GM18861 (cell line): ENCODE results near the gene GLRX.
A peak's percentile ranks its signal among the peaks of the same experiment; 100 is the strongest.

Experiments used
- ATAC-seq: cut with Tn5 transposase; IDR thresholded peaks from one replicate; pipeline ENCODE4 v1.9.1; 2021; ENCODE audit not compliant: unreplicated experiment

GLRX gene

DNA sequence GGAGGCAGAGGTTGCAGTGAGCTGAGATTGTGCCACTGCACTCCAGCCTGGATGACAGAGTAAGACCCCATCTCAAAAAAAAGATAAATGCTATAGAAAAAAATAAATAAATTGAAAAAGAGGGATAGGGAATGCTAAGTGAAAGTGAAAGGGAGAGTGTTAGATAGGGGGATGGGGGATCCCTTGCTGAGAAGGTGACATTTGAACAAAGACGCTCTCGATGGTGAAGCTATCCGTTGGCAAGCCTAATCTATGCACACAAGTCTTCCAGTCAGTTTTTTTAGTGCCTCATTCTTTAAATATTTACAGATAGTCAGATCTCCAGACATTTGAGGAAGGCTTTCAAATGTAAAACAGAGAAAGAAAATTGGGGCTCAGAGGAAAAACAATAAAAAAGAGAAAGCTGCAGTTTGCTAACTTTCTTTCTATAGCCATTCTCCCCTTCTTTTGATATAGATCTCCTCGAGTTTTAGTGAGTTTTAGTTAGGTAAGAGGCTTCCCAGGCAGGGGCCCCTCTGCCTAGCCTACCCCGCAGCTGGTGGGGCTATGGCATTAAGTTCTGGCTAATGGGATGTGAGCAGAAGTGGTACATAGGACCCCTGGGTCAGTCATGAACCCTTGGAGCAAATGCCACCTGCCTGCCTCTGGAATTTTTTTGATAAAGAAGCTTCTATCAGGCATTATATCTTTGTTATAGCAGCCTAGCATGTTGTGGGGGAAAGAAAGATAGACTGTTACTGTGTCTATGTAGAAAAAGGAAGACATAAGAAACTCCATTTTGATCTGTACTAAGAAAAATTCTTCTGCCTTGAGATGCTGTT is 12.0 kb downstream of the GLRX start:
- ATAC-seq: no peak

DNA sequence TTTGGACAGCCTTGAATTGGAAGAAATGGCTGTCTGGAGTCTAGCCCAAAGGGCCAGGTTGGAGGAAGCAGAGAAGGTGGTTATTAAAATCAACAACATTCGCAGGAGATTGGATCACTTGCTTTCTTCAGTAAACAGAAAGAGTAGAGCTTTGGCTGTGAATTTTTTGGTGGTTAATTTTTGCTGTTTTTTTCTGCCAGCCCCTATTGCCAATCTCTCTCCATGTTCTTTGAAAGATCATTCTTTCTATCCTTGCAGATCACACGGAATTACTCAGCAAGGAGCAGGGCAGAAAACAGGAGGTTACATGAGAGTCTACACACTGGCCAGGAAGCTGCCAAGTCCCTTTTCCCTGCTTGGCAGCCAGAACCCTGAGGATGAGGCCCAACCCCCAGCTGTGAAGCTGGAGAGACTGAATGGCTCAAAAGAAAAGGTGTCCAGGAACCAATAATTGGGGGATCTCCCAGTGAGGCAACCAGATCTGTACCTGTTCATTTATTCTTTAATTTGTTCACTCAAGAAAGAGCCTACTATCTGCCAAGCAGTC is 13.0 kb downstream of the GLRX start:
- ATAC-seq: no peak

DNA sequence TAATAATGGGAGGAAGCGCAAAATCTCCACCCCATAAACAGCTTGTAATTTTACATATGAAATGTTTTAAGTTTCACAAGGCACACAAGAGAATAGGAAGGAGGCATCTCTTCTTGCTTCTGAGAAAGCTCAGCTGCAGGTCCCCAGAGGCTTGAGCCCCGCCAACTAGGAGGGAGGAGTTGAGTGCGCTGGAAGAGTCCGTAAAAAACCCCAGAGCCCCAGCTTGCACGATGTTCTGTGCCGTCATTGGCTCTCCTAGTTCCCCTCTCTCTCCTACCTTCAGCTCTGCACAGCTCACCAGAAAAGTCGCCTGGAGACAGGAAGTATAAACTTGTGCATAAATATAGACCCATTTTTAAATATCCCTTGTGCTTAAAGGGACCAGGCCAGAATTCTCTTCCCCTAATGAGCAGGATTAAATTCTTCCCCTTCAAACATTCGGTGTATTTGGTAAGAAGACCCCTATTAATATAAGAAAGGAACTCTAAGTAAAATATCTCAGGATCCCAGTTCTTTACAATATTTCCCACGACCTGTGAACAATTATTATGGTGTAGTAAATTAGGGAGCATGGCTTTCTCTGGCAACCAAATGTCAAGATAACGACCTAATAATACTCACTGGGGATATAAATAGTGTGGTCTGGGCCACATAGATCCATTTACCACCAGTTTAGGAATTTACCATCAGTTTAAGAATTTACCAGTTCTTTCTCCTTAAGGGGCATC is 13.7 kb downstream of the GLRX start:
- peak; percentile 99 for ATAC-seq

DNA sequence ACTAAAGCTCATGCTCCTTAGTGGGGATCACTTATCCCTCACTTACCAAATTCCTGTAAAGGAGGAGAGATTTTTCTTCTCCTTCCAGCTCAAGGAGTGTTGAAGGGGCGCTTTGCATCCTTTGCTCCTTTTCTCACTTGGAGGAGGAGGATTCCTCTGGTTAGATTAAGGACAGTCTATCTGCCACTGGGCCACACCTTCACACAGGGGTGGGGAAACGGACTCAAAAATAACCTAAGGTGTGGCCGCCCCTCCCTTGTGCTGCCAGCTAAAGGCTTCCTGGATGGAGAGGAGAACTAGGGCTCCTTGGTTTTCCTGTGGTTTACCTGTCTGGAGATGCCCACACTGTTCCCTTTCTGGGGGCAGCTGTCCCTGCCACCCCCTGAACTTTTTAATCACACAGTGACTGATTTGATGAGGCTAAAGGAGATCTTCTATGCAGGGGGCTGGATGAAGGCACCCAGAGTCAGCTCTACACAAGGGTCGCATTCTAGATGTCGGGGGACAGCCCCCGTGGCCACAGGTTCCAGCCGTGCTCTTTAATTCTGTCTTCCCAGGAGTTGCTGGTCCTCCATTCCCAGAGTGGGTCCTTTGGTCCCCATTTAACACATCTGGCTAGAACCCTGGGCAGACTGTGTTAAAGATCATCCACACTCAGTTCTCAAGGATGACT is 14.4 kb downstream of the GLRX start:
- peak; percentile 4 for ATAC-seq

DNA sequence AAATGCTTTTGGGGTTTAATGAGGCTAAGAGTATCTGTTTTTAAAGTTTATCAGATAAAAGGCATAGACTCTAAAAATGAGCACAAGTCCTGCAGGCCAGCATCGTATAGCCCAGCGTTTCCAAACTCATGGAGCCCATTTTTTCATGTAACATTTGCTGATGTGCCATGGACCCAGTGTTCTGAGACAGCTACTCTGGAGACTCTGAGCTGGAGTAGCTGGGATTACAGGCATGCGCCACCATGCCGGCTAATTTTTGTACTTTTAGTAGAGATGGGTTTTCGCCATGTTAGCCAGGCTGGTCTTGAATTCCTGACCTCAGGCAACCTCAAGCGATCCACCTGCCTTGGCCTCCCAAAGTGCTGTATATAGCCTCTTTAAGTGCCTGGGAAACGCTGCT is 15.8 kb downstream of the GLRX start:
- no peak for ATAC-seq

DNA sequence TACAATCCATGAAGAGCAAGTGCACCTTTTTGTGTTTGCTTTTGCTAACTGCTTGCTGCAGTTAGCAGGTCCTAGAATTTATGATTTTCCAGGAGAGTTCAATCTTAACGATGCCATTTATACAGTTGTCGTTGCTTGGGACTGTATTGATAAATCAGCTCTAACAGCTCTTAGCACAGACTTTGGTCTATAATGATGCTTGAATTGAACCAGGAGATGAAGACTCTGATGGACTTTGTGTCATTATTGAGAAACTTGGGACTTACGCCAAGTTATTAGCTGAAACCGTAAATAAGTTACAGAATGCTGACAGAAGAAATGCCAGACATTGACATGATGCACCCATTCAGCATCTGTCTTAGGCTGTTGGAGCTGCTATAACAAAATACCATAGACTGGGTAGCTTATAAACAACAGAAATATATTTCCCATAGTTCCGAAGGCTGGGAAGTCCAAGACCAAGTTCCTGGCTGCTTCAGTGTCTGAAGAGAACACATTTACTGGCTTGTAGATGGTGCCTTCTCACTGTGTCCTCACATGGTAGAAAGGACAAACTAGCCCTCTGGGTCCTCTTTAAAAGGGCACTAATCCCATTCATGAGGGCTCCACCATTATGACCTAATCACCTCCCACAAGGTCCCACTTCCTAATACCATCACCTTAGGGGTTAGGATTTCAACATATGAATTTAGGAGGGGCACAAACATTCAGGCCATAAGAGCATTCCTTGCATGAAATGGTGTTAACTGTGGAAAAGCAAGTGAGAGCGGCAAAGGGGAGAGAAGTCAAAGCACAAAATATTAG is 17.6 kb downstream of the GLRX start:
- ATAC-seq: no peak

DNA sequence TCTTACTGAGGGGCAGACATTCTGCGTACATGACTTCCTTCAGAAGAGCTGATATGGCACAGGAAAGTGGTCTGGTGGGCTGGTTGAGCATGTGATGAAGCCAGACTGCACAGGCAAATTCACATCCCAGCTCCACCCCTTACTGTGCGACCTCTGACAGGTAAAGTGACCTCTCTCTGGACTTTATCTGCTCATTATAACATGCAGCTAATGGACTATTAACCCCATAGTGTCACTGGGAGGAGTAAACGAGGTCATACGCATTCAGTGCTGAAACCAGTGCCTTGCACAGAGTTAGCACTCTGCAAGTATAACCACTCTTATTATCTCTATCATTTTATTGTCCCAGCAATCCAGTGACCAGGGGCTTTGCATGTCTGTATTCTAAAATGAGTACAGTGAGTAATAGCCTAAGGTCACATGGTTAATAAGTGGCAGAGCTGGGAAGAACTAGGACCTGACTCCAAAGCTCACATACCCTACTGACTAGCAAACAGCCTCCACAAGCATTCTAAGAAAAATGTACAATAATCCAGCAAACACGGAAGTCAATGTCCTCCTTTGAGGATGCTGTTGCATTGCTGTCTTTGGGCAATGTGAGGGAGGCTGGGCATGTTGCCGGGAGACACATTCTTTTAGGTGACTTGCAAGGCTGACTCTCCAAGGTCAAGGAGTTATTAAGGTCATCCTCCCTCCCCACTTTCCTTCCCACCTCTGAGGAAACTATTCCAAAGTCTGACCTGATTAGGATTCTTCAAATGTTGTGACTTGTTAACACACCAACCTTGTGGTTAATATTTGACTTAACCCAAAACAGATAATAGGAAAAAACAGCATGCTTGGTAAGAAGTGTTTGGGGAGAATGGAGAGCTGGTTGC is 19.0 kb downstream of the GLRX start:
- no peak for ATAC-seq

DNA sequence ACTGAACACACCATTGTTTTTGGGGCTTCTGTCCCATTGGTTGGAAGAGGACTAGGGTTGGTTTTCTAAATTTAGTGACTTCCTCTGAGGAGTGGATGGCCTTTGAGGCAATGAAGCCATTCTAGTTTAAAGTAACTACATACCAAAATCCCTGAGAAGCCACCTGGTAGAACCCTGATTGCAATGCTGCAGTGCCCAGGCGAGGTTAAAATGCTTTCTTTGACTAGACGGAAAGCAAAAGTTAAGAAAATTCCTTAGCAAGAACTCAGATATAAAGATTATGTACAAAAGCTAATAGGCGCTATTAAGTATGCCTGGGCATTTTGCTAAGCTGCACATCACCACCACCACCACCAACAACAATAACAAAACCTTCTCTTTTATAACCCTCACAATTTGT is 20.6 kb downstream of the GLRX start:
- no peak for ATAC-seq

DNA sequence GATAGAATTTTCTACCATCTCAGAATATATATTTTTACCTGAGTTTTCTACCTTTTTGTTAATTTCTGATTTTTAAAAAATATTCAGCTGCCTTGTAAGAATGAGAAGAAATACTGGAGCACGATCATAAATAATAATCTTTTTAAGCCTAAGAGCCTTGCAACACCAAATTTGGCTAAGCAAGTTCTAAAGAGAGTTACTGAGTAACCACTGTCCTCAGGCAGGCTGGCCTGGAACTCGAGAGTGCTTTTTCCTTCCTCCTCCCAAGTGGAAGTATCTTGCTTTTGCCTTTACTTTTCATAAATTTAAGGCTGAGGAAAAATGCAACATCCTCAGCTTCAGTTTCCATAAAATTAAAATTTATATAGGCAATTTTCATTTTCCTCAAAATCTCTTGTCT is 21.0 kb downstream of the GLRX start:
- ATAC-seq: no peak

DNA sequence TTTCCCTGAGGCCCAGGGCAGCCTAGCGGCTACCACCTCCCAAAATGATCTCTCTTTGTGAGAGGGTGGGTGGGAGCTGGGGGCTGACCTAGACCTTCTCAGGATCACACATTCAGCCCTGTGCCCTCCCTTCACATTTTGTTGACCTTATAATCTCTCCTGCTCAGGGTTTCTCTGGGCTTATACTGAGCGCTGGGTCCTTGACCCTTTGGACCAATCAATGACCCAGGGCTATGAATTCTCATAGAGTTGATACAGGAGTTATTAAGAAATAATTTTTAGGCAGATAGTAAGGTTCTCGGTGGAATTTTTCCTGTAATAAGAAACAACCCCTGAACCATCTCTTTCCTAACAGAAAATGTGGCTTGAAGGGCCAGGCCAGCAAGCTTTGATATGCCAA is 22.0 kb downstream of the GLRX start:
- no peak for ATAC-seq

DNA sequence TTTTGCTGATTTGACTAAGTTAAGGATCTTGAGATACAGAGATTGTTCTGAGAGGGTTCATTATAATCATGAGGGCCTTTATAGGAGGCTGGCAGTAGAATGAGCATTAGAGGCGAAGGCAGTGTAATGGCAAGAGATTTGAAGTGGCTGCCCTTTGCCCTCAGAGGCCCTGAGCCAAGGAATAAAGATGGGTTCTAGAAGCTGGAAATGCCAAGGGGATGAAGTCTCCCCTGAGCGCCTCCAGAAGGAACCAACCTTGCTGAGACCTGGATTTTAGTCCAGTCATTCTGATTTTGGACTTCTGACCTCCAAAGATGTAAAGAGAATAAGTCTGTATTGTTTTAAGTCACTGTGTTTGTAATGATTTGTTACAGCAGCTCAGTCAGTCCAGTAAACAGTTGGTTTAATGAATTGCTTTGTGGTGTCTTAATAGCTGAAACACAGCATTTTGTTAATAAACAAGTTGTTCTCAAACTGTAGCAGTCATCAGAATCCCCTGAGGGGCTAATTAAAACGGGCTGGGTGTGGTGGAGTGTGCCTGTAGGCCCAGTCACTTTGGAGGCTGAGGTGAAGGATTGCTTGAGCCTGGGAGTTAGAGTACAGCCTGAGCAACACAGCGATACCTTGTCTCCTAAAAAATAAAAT is 23.2 kb downstream of the GLRX start:
- ATAC-seq: no peak

DNA sequence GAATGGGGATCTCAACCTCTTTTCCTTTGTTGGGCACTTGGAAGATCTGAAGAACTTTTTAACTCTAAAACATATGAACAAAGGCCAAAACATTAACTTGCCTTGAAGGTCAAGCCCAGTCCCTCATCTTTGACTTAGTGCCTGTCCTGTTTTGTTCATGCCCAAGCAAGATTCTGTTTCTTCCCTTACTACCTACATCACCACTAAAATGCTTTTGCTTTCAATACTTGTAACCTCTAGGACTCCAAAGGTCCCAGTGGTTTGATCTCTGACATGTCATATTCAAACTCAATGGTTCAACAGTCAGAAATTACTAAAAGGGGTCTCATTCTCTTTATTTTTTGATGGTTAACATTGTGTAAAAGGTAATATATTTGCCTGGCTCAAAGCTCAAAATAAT is 24.0 kb downstream of the GLRX start:
- no peak for ATAC-seq

DNA sequence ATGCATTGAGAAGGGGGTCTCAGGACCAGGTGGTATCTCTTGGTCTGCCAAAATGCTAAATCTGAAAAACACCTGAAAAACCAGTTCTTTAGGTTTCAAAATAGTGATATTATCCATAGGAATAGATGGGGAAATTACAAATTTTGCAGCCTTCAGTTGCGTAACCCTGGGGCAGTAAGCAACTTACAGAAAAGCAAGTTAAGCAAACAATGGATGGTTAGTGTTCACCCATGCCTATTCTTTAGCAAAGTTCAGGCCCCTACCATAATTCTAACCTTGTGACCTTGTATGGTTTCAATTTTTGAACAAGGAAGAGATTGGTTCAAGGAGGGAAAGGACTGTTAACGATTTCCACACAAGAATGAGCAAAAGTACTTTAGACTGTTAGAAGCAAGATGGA is 24.5 kb downstream of the GLRX start:
- ATAC-seq: no peak

DNA sequence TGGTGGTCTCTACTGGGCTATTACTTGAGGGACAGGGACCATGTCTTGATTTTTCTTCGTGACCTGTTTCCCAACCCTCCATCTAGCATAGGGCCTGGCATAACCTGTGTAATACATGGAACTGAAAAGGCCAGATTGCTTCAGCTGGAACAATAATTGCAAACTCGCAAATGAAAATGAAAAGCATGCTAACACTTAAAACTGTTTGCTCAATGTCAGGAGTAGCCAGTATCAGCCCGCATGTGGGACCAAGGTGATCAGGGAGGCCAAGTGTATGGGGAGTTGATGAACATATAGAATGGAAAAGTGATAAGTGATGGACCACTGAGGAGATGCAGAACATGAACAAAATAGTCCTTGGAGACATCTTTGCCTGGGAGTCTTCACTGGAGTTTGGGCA is 25.2 kb downstream of the GLRX start:
- no peak for ATAC-seq

DNA sequence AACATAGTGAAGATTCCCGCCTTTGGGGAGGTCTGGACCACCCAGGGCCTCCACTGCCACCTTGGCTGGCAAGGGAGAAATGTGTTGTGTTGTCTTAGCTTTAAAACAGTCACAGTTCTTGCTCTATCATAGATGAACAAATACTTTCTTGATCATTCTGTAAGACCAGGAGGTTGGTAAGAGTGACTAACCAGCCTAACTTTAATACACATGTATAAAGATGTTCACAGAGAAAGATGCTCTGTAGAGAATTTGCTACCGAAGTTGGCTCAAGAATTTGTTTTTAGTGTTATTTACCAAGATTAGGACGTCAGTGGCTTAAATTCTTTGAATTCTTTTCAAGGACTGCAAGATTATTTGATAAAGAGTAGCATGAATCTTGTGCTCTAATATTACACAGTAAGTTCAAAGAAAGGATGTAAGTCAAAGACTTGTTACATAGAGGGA is 28.4 kb downstream of the GLRX start:
- no peak for ATAC-seq

DNA sequence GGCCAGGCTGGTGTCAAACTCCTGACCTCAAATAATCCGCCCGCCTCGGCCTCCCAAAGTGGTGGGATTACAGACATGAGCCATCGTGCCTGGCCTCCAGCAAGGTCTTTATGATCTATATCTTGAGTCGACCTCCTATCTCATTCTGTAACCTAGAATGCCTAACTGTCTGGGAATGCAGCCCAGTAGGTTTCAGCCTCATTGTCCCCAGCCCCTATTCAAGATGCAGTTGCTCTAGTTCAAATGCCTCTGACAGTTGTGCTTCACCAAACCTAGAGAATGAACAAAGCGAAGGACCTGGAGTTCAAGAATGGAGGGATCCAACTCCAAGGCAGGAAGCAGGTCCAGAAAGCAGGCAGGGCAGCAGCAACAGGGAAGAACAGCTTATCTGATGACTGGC is 30.8 kb downstream of the GLRX start:
- ATAC-seq: no peak

DNA sequence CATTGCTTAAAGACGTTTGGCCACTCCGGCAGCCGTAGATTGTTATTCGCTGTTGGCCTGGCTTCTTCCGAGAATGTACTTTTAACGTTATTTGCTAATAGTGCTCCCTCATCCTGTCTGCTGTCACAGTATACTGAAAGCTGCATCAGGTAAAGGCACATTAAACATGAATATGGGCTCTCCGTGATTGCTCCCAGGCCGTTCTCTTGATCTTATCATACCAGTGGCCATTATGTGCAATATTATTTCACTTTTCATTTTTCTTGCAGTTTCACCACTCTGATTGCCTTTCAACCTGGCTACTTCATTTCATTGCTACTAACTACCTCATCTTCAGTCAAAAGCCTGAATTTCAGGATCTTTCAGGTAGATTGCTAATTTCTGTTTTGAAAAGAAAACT is 34.0 kb downstream of the GLRX start:
- no peak for ATAC-seq

DNA sequence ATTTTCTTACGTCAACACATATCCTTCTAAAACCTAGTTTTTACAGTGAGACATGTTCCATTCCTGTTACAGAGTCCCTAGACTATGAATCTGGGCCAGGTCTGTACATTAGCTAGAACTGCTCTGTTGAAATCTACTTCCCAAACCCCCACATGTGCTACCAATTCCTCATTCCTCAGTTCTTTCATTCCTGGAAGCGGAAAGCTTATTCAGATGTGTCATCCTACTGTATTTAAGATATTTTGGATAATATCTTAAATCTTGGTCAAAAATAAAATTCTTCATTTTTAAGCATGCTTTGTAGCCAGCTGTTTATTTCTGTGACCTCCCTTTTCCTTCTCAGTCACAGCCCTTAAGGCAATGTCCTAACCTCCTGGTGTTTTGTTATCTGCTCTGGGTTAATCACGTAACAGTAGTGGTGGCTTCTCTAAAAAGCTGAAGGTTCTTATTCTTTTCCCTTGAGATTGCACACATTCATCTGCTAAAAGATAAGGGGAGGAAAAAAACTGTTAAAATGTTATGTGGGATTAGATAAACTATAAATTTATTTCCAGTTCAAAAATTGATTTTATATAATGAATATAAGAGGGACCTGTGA is 35.6 kb downstream of the GLRX start:
- no peak for ATAC-seq
